ENCODE data around the gene LRRC25. TPM values are rescaled to one million over a fixed set of nuclear protein-coding genes. Genes with fewer than 3 reads are reported as not detected.

Gene LRRC25
- total and polyA plus RNA-seq, 10 of the 15 experiments (the other 5 are each of a cell fraction or from before 2014, with no cell fraction given) = 0.38 to 2.9 (median 1.2) TPM

DNA sequence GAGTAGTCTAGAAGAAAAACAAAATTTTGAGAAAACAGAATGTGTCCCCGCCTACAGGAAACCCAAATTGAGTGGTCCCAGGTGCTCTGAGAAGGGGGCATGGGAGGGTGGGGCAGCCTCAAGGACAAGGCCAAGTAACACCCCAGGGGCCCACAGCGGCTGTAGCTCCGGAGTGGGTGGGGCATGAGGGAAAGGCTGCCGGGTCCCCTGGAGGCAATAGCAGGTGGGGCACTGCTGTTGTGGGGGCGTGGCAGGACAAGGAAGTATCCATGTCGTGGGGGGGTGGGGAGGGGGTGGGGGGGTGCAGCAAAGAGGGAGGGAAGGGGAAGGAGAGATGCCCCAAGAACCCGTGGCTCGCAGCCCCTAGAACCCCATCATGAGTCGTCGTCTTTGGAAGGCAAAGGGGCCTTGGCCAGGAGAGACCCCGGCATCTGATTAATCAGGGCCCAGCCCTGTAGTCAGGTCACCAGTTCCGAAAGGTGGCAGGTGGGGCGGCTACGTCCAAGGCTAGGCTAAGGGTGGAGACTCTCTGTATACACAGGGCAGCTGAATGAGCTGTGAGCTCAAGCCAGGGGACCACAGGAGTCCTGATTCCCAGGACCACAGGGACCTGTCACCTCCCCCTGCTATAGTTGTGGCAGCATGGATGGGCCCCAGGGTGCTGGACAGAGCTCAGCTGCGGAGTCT lies 48.0 kb upstream of the LRRC25 start:
- Histone ChIP-seq H3K79me2 (ENCODE audit: control insufficient read depth, insufficient read depth, low read length) (no peaks in the 10 kb centered on the region), H3K4me2 (ENCODE audit: control insufficient read depth, insufficient read depth) (no peak overlapping the region), H3K36me3 (ENCODE audit: control insufficient read depth in 2 of 2, insufficient read depth in 2 of 2, low read length in 1 of 2) (peaks cover 18 to 39% of the 10 kb centered on the region in 2 experiments; a peak in 3 of 4 replicates), H3K9ac (ENCODE audit: control insufficient read depth, insufficient read depth, low read length) (no peak overlapping the region), H3K27ac (ENCODE audit: control insufficient read depth, insufficient read depth) (no peak overlapping the region), H3K27me3 (replicated peaks in 1 of 2; ENCODE audit: control insufficient read depth in 2 of 2, insufficient read depth in 2 of 2, low read length in 1 of 2) (no peaks in the 10 kb centered on the region), H3K4me1 (ENCODE audit: control insufficient read depth, insufficient read depth, low read length) (peaks cover 3% of the 10 kb centered on the region; the same call in 1 of the 2 replicates), H3K4me3 (no peak overlapping the region), H4K20me1 (ENCODE audit: control insufficient read depth, insufficient read depth) (no peaks in the 10 kb centered on the region; the same call in 1 of the 2 replicates), H3K9me3 (replicated peaks; ENCODE audit: control insufficient read depth, insufficient read depth, low read length) (no peaks in the 10 kb centered on the region), H2AFZ (ENCODE audit: control insufficient read depth, low read depth, low read length) (no peak overlapping the region)
- CTCF ChIA-PET = no interaction called here
- DNase-seq (ENCODE audit: low read depth, low spot score) (no peak), ATAC-seq (no peak), FAIRE-seq (no peak)
- intact Hi-C loops (cut with micrococcal nuclease; ENCODE audit: unreplicated experiment) (no loop called here), in situ Hi-C loops (cut with MboI) (no loop called here)
- RAD21 ChIA-PET (ENCODE audit: unreplicated experiment) = no interaction called here
- POLR2A ChIA-PET = no interaction called here
- no TSS peak for BruUV-seq (replicated peaks)
- WGBS (ENCODE audit: insufficient coverage, insufficient replicate concordance, low lambda C conversion rate, missing lambda C conversion rate) = 95% methylated on average over 11 of the region's 15 CpGs
- TF ChIP-seq, protein P1, sequence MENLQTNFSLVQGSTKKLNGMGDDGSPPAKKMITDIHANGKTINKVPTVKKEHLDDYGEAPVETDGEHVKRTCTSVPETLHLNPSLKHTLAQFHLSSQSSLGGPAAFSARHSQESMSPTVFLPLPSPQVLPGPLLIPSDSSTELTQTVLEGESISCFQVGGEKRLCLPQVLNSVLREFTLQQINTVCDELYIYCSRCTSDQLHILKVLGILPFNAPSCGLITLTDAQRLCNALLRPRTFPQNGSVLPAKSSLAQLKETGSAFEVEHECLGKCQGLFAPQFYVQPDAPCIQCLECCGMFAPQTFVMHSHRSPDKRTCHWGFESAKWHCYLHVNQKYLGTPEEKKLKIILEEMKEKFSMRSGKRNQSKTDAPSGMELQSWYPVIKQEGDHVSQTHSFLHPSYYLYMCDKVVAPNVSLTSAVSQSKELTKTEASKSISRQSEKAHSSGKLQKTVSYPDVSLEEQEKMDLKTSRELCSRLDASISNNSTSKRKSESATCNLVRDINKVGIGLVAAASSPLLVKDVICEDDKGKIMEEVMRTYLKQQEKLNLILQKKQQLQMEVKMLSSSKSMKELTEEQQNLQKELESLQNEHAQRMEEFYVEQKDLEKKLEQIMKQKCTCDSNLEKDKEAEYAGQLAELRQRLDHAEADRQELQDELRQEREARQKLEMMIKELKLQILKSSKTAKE (IDR thresholded peaks at IDR 0.05; ENCODE audit: low read depth, poor library complexity, severe bottlenecking) = no peak
- TF ChIP-seq RBBP5 (conservative IDR thresholded peaks at IDR 0.05) = no peak
- no peak for TF ChIP-seq NFXL1 (IDR thresholded peaks at IDR 0.05; ENCODE audit: borderline replicate concordance)
- no peak for TF ChIP-seq SMAD5 (IDR thresholded peaks at IDR 0.05; ENCODE audit: low read depth)
- TF ChIP-seq ZNF24 (IDR thresholded peaks at IDR 0.05) = no peak
- TF ChIP-seq TBL1XR1 (IDR thresholded peaks at IDR 0.05; ENCODE audit: low read depth, low read length) = no peak
- TF ChIP-seq SP1 (IDR thresholded peaks at IDR 0.05; ENCODE audit: low read depth, low read length) = no peak
- TF ChIP-seq, protein P2, sequence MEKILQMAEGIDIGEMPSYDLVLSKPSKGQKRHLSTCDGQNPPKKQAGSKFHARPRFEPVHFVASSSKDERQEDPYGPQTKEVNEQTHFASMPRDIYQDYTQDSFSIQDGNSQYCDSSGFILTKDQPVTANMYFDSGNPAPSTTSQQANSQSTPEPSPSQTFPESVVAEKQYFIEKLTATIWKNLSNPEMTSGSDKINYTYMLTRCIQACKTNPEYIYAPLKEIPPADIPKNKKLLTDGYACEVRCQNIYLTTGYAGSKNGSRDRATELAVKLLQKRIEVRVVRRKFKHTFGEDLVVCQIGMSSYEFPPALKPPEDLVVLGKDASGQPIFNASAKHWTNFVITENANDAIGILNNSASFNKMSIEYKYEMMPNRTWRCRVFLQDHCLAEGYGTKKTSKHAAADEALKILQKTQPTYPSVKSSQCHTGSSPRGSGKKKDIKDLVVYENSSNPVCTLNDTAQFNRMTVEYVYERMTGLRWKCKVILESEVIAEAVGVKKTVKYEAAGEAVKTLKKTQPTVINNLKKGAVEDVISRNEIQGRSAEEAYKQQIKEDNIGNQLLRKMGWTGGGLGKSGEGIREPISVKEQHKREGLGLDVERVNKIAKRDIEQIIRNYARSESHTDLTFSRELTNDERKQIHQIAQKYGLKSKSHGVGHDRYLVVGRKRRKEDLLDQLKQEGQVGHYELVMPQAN (conservative IDR thresholded peaks at IDR 0.05) = no peak
- TF ChIP-seq FOXM1 (IDR thresholded peaks at IDR 0.05; ENCODE audit: low read depth, low read length) = no peak
- TF ChIP-seq RAD51 (IDR thresholded peaks at IDR 0.05) = no peak
- TF ChIP-seq HDAC6 (IDR thresholded peaks at IDR 0.05; ENCODE audit: unreplicated experiment) = no peak
- TF ChIP-seq RAD21 (IDR thresholded peaks at IDR 0.05; ENCODE audit: insufficient read depth, low read depth, low read length) = no peak
- TF ChIP-seq EZH2 (IDR thresholded peaks at IDR 0.05; ENCODE audit: borderline replicate concordance, control insufficient read depth, low read depth, low read length) = no peak
- TF ChIP-seq WRNIP1 (IDR thresholded peaks at IDR 0.05; ENCODE audit: borderline replicate concordance, low read depth, low read length) = no peak
- TF ChIP-seq CTCF (IDR thresholded peaks at IDR 0.05 in 2 of 3, conservative IDR thresholded peaks at IDR 0.05 in 1 of 3; ENCODE audit: control insufficient read depth in 2 of 3, extremely low read depth in 1 of 3, insufficient read depth in 1 of 3, low read depth in 3 of 3, low read length in 3 of 3) = no peak
- SMC1A ChIA-PET (ENCODE audit: uncharacterized antibody, unreplicated experiment) = no interaction called here
